UCSD-AML1 (cell line): ENCODE data around the gene CDKN2B.
A peak's percentile ranks its signal among the peaks of the same experiment; 100 is the strongest.
"Not testable (repeated sequence)": the region's sequence is repeated elsewhere in the genome, so short reads cannot be mapped to it uniquely, and the experiment has no call there.

ENCODE experiments used
- DNase-seq: peaks from one replicate; lab custom pipeline; 2025; ENCODE audit not compliant: unreplicated experiment; lab: John Stamatoyannopoulos, UW

CDKN2B gene

GRCh38 chr9:21969951-21970799, 38.9 kb downstream of the CDKN2B start:
- DNase-seq = peak; percentile 4

- peak; percentile 5 for DNase-seq
Observed at GRCh38 chr9:21969011-21969940, 39.8 kb downstream of the CDKN2B start.

GRCh38 chr9:21968331-21969010, 40.6 kb downstream of the CDKN2B start:
- peak; percentile 5 for DNase-seq

GRCh38 chr9:21967702-21968101, 41.4 kb downstream of the CDKN2B start:
- no peak for DNase-seq

- peak; percentile 6 for DNase-seq
Observed at GRCh38 chr9:21967169-21967568, 41.9 kb downstream of the CDKN2B start.

GRCh38 chr9:21966140-21966851, 42.8 kb downstream of the CDKN2B start:
- DNase-seq = peak; percentile 4

- DNase-seq = peak; percentile 57
Observed at GRCh38 chr9:21965401-21965951, 43.6 kb downstream of the CDKN2B start.

- DNase-seq = peak; percentile 37
Observed at GRCh38 chr9:21964925-21965385, 44.1 kb downstream of the CDKN2B start.

- DNase-seq = no peak
Observed at GRCh38 chr9:21961569-21961968, 47.5 kb downstream of the CDKN2B start.

- not testable (repeated sequence) for DNase-seq
Observed at GRCh38 chr9:21959268-21959667, 49.8 kb downstream of the CDKN2B start.

- DNase-seq = no peak
Observed at GRCh38 chr9:21958833-21959232, 50.3 kb downstream of the CDKN2B start.
